Loucy (cell line): ENCODE results near the gene CACNB2.

Experiments
- H2AFZ ChIP-seq: fragments of 200-600 bp; sonication (generic); 2 replicates; pipeline ENCODE4 v1.6.0; 2016; ENCODE audit warnings: antibody characterized with exemption, mild to moderate bottlenecking, low read length, moderate library complexity
- H3F3A ChIP-seq: fragments of 200-600 bp; 2 replicates; pipeline ENCODE4 v1.6.0; 2016; ENCODE audit warnings: antibody characterized with exemption, low read depth, mild to moderate bottlenecking
- H3K27me3 ChIP-seq: fragments of 200-600 bp; sonication (generic); 2 replicates; pipeline ENCODE4 v1.6.1; 2014; ENCODE audit warnings: low read length, mild to moderate bottlenecking; ENCODE audit not compliant: insufficient read depth, poor library complexity, severe bottlenecking
- H3K36me3 ChIP-seq: fragments of 200-600 bp; sonication (generic); 2 replicates; pipeline ENCODE4 v1.6.1; 2016; ENCODE audit warnings: low read length; ENCODE audit not compliant: insufficient read depth
- H3K4me1 ChIP-seq: fragments of 200-600 bp; sonication (generic); 2 replicates; pipeline ENCODE4 v1.5.1; 2014; ENCODE audit warnings: low read length, mild to moderate bottlenecking; ENCODE audit not compliant: insufficient read depth, poor library complexity, severe bottlenecking
- H3K4me2 ChIP-seq: fragments of 200-600 bp; sonication (generic); 2 replicates; pipeline ENCODE4 v1.6.0; 2014; ENCODE audit warnings: antibody characterized with exemption, low read length, low read depth, mild to moderate bottlenecking; ENCODE audit not compliant: poor library complexity, severe bottlenecking
- H3K4me3 ChIP-seq: fragments of 200-600 bp; sonication (generic); 2 replicates; pipeline ENCODE4 v1.5.1; 2014; ENCODE audit warnings: low read length, mild to moderate bottlenecking, mixed read lengths; ENCODE audit not compliant: poor library complexity, severe bottlenecking
- H3K79me2 ChIP-seq: fragments of 200-600 bp; sonication (generic); 2 replicates; pipeline ENCODE4 v1.6.1; 2014; ENCODE audit warnings: low read length; ENCODE audit not compliant: insufficient read depth
- H3K9ac ChIP-seq: fragments of 200-600 bp; sonication (generic); 2 replicates; pipeline ENCODE4 v1.6.0; 2014; ENCODE audit warnings: mild to moderate bottlenecking, low read depth, low read length, moderate library complexity; ENCODE audit not compliant: poor library complexity, severe bottlenecking
- H3K9me2 ChIP-seq: fragments of 200-600 bp; sonication (generic); replicated peaks from 2 replicates; pipeline ENCODE4 v1.6.1; 2016; ENCODE audit warnings: low read depth, low read length, mixed read lengths
- H3K9me3 ChIP-seq: fragments of 200-600 bp; sonication (generic); 2 replicates; pipeline ENCODE4 v1.6.1; 2014; ENCODE audit warnings: mild to moderate bottlenecking, antibody characterized with exemption, low read length, low read depth; ENCODE audit not compliant: insufficient read depth
- H4K20me1 ChIP-seq: fragments of 200-600 bp; sonication (generic); 2 replicates; pipeline ENCODE4 v1.6.0; 2014; ENCODE audit warnings: antibody characterized with exemption, low read length, mild to moderate bottlenecking; ENCODE audit not compliant: insufficient read depth, poor library complexity, severe bottlenecking
- EZH2phosphoT487 ChIP-seq: fragments of 200-600 bp; IDR thresholded peaks from 2 replicates; pipeline ENCODE4 v1.6.1; 2018; ENCODE audit warnings: antibody characterized with exemption, mild to moderate bottlenecking, moderate library complexity, borderline replicate concordance
- TF ChIP-seq, protein P1 (sequence below): fragments of 200-600 bp; sonication (generic); conservative IDR thresholded peaks from 2 replicates; pipeline ENCODE4 v1.5.1; 2014; ENCODE audit warnings: mild to moderate bottlenecking, antibody characterized with exemption, low read length

Gene CACNB2

DNA sequence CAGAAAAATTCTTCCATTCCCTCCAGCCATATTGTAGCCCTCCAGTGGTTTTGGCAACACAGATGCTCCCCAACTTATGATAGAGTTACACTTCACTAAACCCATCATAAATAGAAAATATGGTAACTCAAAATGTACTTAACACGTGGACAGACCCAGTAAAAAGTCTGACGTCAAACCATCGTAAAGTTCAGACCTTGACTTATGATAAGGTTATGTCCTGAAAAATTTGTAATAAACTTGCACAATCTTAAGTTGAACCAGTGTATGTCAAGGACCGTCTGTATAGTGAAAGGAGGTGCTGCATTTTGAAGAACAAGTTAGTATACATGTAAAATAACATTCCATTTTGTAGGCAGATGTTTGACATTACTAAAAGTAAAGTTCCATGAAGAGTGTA, 368.4 kb downstream of the CACNB2 start:
- H3K79me2 ChIP-seq: no peaks in the 10 kb centered on the region
- TF ChIP-seq, protein P1, sequence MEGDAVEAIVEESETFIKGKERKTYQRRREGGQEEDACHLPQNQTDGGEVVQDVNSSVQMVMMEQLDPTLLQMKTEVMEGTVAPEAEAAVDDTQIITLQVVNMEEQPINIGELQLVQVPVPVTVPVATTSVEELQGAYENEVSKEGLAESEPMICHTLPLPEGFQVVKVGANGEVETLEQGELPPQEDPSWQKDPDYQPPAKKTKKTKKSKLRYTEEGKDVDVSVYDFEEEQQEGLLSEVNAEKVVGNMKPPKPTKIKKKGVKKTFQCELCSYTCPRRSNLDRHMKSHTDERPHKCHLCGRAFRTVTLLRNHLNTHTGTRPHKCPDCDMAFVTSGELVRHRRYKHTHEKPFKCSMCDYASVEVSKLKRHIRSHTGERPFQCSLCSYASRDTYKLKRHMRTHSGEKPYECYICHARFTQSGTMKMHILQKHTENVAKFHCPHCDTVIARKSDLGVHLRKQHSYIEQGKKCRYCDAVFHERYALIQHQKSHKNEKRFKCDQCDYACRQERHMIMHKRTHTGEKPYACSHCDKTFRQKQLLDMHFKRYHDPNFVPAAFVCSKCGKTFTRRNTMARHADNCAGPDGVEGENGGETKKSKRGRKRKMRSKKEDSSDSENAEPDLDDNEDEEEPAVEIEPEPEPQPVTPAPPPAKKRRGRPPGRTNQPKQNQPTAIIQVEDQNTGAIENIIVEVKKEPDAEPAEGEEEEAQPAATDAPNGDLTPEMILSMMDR: no peak
- TF ChIP-seq EZH2phosphoT487: no peak
- no peaks in the 10 kb centered on the region for H3K27me3 ChIP-seq
- H4K20me1 ChIP-seq: no peaks in the 10 kb centered on the region
- no peaks in the 10 kb centered on the region for H3K4me1 ChIP-seq
- no peaks in the 10 kb centered on the region for H3K36me3 ChIP-seq
- H3K9me3 ChIP-seq: no peaks in the 10 kb centered on the region
- H3K4me2 ChIP-seq: no peak overlapping the region
- H3K9me2 ChIP-seq: no peaks in the 10 kb centered on the region
- H3K9ac ChIP-seq: no peak overlapping the region
- no peaks in the 10 kb centered on the region for H3F3A ChIP-seq
- H3K4me3 ChIP-seq: no peak overlapping the region
- H2AFZ ChIP-seq: no peak overlapping the region

GRCh38 chr10:18514537-18514936, 374.3 kb downstream of the CACNB2 start:
- no peak overlapping the region for H2AFZ ChIP-seq
- TF ChIP-seq, protein P1: no peak
- TF ChIP-seq EZH2phosphoT487: no peak

DNA sequence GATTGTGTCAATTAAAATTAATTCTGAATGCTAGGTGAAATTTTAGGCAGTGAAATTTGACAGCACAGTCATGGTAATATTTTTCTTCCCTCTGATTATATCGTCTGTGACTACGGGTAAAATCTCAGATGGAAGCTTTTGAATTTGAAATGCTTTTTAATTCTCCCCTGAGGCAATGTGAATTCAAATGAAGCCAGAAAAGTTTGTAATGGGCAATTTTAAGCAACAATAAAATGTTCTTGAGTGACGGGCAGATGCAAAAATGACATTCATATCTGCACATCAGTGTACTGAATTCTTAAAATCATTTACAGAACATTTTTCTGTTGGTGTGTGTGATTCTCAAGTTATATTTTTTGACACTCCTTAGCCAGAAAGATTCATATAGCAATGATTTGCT, 376.6 kb downstream of the CACNB2 start:
- Histone ChIP-seq H3K27me3 (no peaks in the 10 kb centered on the region), H3K9ac (no peak overlapping the region), H3K36me3 (no peaks in the 10 kb centered on the region), H3F3A (no peaks in the 10 kb centered on the region), H3K9me2 (no peaks in the 10 kb centered on the region), H3K79me2 (no peaks in the 10 kb centered on the region), H4K20me1 (no peaks in the 10 kb centered on the region), H3K9me3 (no peaks in the 10 kb centered on the region), H3K4me1 (no peaks in the 10 kb centered on the region), H3K4me2 (no peak overlapping the region), H3K4me3 (no peak overlapping the region), H2AFZ (no peak overlapping the region)
- TF ChIP-seq, protein P1: no peak
- no peak for TF ChIP-seq EZH2phosphoT487

More at GRCh38 chr10:18514537-18514936, 374.3 kb downstream of the CACNB2 start:
- no peak overlapping the region for H3K4me3 ChIP-seq
- no peaks in the 10 kb centered on the region for H3K9me3 ChIP-seq
- H3K4me2 ChIP-seq: no peak overlapping the region
- H3K9me2 ChIP-seq: no peaks in the 10 kb centered on the region
- H3K9ac ChIP-seq: no peak overlapping the region
- H4K20me1 ChIP-seq: no peaks in the 10 kb centered on the region
- H3K27me3 ChIP-seq: no peaks in the 10 kb centered on the region
- no peaks in the 10 kb centered on the region for H3K4me1 ChIP-seq
- no peaks in the 10 kb centered on the region for H3F3A ChIP-seq
- H3K79me2 ChIP-seq: no peaks in the 10 kb centered on the region
- H3K36me3 ChIP-seq: no peaks in the 10 kb centered on the region
